Activated T-helper 2 cell treated with anti-CD3 and anti-CD28 coated beads, Interferon-gamma antibody, Interleukin-2, Interleukin-4, amounts not matched to agents 10 μg/mL and 5 μg/mL and 100 μg/mL, durations not matched to agents 14 hours and 24 hours and 36 hours (primary cell): ENCODE measurements around the gene HAO1. TPM values are rescaled to one million over a fixed set of nuclear protein-coding genes. Genes with fewer than 3 reads are reported as not detected.
"Not testable (repeated sequence)": the region's sequence is repeated elsewhere in the genome, so short reads cannot be mapped to it uniquely, and the experiment has no call there.

ENCODE experiments used
- DNase-seq: peaks from one replicate; pipeline ENCODE4 v3.0.0; 2021; ENCODE audit warnings: low spot score
- H3K27ac Mint-ChIP-seq: one replicate; pipeline ENCODE4 v1.8.0; 2021; ENCODE audit warnings: mixed read lengths
- H3K27me3 Mint-ChIP-seq: one replicate; pipeline ENCODE4 v1.8.0; 2021; ENCODE audit warnings: low read depth, mixed read lengths
- H3K36me3 Mint-ChIP-seq: one replicate; pipeline ENCODE4 v1.8.0; 2021; ENCODE audit warnings: low read depth, mixed read lengths
- H3K4me1 Mint-ChIP-seq: one replicate; pipeline ENCODE4 v1.8.0; 2021; ENCODE audit warnings: low read depth, mixed read lengths
- H3K4me3 Mint-ChIP-seq: one replicate; pipeline ENCODE4 v1.8.0; 2021; ENCODE audit warnings: low read depth, mild to moderate bottlenecking, moderate library complexity, mixed read lengths
- H3K9me3 Mint-ChIP-seq: one replicate; pipeline ENCODE4 v1.8.0; 2021; ENCODE audit warnings: mixed read lengths
- intact Hi-C: fragments of 100-400 bp; cut with micrococcal nuclease; formaldehyde crosslinking; loops from one replicate; pipeline ENCODE4 v1.15.1; 2023
- total RNA-seq: library from RNA; stranded (reverse); gene quantifications from 2 replicates; pipeline ENCODE4 v1.2.3, GENCODE V29; 2022

Gene HAO1
- total RNA-seq, 1 donor from 2014 or later, result not detected

DNA sequence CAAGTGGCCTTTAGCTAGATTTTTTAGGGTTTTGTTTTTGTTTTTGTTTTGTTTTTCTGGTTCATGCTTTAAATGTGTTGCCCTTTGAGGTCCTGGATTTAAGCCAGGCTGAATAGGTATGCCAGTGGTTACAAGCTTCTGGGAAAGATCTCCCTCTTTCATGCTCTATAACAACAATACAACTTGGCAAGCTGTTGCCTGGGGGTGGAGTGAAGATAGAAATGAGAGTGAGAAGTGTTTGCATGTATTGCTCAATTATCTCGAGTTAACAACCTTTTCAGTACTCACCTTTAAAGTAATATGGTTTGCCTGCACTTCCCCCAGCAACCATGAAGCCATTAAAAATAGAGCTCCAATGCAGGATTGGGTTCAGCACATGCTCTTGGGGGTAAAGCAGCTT lies 19.2 kb upstream of the HAO1 start:
- DNase-seq, result no peak
- Mint-ChIP-seq H3K4me1 (no peaks in the 10 kb centered on the region), H3K36me3 (no peaks in the 10 kb centered on the region), H3K27ac (no peak overlapping the region), H3K9me3 (no peaks in the 10 kb centered on the region), H3K4me3 (no peak overlapping the region), H3K27me3 (no peaks in the 10 kb centered on the region)
- intact Hi-C loops, result no loop called here

DNA sequence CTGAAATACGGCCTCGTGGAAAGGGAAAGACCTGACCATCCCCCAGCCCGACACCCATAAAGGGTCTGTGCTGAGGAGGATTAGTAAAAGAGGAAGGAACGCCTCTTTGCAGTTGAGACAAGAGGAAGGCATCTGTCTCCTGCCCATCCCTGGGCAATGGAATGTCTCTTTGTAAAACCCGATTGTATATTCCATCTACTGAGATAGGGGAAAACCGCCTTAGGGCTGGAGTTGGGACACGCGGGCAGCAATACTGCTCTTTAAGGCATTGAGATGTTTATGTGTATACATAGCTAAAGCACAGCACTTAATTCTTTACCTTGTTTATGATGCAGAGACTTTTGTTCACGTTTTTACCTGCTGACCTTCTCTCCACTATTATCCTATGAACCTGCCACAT lies 16.3 kb upstream of the HAO1 start:
- H3K4me3 Mint-ChIP-seq, H3K27ac Mint-ChIP-seq, H3K36me3 Mint-ChIP-seq, intact Hi-C loops, H3K4me1 Mint-ChIP-seq, H3K27me3 Mint-ChIP-seq, H3K9me3 Mint-ChIP-seq, DNase-seq: not testable (repeated sequence)

DNA sequence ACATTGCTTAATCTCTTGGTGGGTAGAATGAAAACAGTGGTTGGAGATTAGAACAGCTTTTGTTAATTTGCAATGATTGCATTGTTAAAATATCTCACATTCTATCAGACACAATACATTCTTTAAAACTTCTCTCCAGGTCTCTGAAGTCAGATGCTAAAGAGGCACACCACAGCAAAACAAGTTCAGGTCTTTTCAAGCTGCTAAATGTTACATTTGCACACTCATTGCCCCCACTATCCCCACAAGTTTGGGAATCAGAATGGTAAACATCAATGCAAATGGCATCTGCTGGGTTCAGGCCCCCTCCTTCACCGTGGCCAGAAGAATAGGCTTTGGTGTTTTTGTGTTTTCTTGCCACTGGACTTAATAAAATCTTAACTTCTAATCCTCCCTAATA lies 10.1 kb upstream of the HAO1 start:
- no peak overlapping the region for H3K4me3 Mint-ChIP-seq
- no peaks in the 10 kb centered on the region for H3K9me3 Mint-ChIP-seq
- no peaks in the 10 kb centered on the region for H3K36me3 Mint-ChIP-seq
- no peak for DNase-seq
- H3K27me3 Mint-ChIP-seq, result no peaks in the 10 kb centered on the region
- intact Hi-C loops, result no loop called here
- no peak overlapping the region for H3K27ac Mint-ChIP-seq
- H3K4me1 Mint-ChIP-seq, result no peaks in the 10 kb centered on the region

DNA sequence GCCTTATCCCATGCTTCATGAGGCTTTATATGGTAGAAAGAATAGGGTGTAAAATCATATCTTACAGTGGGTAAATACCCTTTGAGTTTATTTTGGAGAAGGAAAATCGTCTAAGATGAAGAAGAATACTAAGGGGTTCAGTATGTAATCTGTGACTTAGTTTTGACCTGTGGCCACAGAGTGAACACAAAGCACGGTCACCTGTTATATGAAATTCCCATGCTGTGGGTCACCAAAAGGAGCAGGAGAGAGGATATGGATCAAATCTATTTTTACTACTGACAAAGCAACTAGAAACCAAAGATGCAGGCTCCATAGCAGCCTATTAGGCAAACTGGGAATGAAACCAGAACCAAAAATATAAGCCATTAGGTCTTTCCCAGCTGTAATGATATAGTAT lies 3.6 kb upstream of the HAO1 start:
- H3K4me1 Mint-ChIP-seq, result no peaks in the 10 kb centered on the region
- H3K9me3 Mint-ChIP-seq, result no peaks in the 10 kb centered on the region
- peaks cover 4% of the 10 kb centered on the region for H3K27me3 Mint-ChIP-seq
- no peak for DNase-seq
- no peak overlapping the region for H3K4me3 Mint-ChIP-seq
- H3K36me3 Mint-ChIP-seq, result no peaks in the 10 kb centered on the region
- intact Hi-C loops, result no loop called here
- H3K27ac Mint-ChIP-seq, result no peak overlapping the region

DNA sequence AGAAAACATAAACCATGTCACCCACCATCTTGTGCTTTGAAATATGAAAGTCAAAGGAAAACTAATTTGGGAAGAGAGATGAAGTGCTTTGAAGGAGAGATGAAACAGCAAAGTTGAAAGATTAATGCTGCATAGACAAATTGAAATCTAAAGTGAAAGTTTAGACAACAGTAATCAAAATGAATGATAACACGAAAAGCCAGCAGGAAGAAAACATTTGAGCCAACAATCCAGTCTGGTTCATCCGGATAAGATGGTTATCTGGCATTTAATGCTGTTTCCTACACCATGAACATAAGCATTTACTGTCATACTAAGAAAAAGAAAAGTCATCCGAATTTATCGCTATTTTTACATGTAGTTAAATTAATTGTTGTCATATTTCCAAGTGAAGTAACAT lies 595 bp downstream of the HAO1 start:
- Mint-ChIP-seq H3K27me3 (peaks cover 4% of the 10 kb centered on the region), H3K4me1 (no peaks in the 10 kb centered on the region), H3K36me3 (no peaks in the 10 kb centered on the region), H3K9me3 (no peaks in the 10 kb centered on the region), H3K27ac (no peak overlapping the region), H3K4me3 (no peak overlapping the region)
- intact Hi-C loops, result no loop called here
- no peak for DNase-seq

DNA sequence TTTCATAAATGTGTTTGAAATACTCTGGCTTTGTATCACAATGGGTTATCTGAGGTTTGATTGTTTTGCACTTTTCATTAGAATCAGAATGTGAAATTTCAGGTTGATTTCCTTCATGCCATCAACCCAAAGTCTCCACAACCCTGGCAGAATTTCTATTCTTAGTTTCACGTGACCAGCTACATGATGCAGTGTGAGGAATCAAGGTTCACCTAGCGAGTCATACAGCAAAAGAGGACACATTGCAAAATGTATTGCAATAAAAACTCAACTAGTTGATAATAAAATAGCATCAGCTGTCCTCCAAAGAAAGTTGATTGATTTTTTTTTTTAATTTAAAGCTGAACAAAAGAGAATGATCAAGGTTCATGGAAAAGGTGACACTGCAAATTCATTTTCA lies 2.2 kb downstream of the HAO1 start:
- no peak overlapping the region for H3K27ac Mint-ChIP-seq
- DNase-seq, result no peak
- H3K4me3 Mint-ChIP-seq, result no peak overlapping the region
- H3K9me3 Mint-ChIP-seq, result no peaks in the 10 kb centered on the region
- intact Hi-C loops, result no loop called here
- H3K27me3 Mint-ChIP-seq, result peaks cover 6% of the 10 kb centered on the region
- no peaks in the 10 kb centered on the region for H3K4me1 Mint-ChIP-seq
- H3K36me3 Mint-ChIP-seq, result no peaks in the 10 kb centered on the region

DNA sequence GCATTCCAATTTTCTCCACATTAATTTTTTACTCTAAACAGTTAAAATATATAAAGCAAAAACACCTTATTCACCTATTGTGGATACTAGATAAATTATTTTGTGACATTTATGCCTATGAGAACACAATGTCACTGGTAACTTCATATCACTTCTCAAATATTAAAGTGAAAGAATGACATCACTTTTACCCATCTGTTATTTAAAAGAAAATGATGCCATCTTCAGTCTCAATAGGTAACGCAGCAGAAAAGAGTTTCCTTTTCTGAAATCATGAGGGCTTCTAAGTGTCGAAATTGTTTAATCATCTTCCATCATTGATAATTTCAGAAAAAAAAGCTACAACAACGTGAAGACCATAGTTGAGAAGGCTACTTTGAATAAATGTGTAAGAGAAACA lies 2.9 kb downstream of the HAO1 start:
- H3K4me1 Mint-ChIP-seq, result no peaks in the 10 kb centered on the region
- no peaks in the 10 kb centered on the region for H3K36me3 Mint-ChIP-seq
- peaks cover 6% of the 10 kb centered on the region for H3K27me3 Mint-ChIP-seq
- intact Hi-C loops, result no loop called here
- no peak overlapping the region for H3K4me3 Mint-ChIP-seq
- no peak for DNase-seq
- H3K9me3 Mint-ChIP-seq, result no peaks in the 10 kb centered on the region
- H3K27ac Mint-ChIP-seq, result no peak overlapping the region

DNA sequence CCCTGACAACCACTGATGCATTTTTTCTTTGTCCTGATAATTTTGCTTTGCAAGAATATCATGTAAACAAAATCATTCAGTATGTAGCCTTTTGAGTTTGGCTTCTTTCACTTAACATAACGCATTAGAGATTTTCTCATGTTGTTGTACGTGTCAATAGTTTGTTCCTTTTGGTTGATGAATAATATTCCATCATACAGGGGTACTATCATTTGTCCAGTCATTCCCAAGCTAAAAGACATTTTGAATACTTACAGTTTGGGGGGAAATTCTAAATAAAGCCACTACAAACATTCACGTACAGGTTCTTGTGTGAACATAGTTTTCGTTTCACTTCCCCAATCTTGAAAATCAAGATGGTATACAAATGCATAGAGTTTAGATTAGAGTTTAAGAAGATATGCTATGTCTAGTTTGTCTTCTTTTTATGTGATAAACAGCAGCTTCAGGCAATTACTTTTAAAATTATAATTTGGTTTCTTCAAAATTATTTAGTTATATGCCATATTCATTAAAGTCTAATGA lies 5.2 kb downstream of the HAO1 start:
- no peak overlapping the region for H3K27ac Mint-ChIP-seq
- intact Hi-C loops, result no loop called here
- H3K27me3 Mint-ChIP-seq, result peaks cover 8% of the 10 kb centered on the region
- H3K9me3 Mint-ChIP-seq, result no peaks in the 10 kb centered on the region
- no peak for DNase-seq
- no peaks in the 10 kb centered on the region for H3K4me1 Mint-ChIP-seq
- no peak overlapping the region for H3K4me3 Mint-ChIP-seq
- H3K36me3 Mint-ChIP-seq, result no peaks in the 10 kb centered on the region

DNA sequence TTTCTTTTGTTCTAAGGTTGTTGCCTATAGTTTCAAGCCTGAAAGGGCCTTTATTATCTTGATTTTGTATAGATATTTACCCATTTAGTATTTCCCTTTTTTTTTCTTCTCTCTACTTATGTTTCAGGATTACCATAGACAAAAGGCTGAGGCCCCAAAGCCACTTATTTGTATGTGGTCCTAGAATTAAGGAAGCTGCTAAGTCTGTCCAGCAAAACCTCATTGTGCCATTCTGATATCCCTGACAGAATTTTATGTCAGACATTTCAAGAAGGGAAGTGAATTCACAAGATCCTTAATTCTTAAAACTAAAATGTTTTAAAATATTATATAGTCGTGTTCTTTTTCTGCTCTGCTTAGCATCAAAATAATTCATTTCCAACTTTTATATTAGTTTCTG lies 6.9 kb downstream of the HAO1 start:
- Mint-ChIP-seq H3K36me3 (no peaks in the 10 kb centered on the region), H3K27me3 (peaks cover 4% of the 10 kb centered on the region), H3K27ac (no peak overlapping the region), H3K9me3 (no peaks in the 10 kb centered on the region), H3K4me1 (no peaks in the 10 kb centered on the region), H3K4me3 (no peak overlapping the region)
- intact Hi-C loops, result no loop called here
- DNase-seq, result no peak

DNA sequence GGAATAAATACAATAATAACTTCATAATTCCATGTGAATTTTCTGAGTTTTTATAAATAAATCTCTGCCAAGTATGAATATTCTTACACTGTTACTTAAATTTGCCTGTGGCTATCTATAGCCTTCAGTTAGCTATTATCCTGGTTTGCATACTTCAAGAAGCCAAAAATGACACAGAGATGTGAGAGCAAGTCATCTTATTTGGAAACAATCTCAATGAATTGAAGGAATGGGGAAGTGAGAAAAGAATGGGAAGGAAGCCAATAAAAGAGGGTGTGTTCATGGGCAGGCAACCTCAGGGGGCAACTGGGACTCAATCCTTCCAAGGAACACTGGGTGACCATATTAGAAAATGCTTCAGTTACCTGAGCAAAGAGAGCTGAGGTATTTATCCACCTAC lies 9.9 kb downstream of the HAO1 start:
- intact Hi-C loops, result no loop called here
- Mint-ChIP-seq H3K36me3 (no peaks in the 10 kb centered on the region), H3K27ac (no peak overlapping the region), H3K4me3 (no peak overlapping the region), H3K9me3 (no peaks in the 10 kb centered on the region), H3K4me1 (no peaks in the 10 kb centered on the region), H3K27me3 (peaks cover 4% of the 10 kb centered on the region)
- no peak for DNase-seq

DNA sequence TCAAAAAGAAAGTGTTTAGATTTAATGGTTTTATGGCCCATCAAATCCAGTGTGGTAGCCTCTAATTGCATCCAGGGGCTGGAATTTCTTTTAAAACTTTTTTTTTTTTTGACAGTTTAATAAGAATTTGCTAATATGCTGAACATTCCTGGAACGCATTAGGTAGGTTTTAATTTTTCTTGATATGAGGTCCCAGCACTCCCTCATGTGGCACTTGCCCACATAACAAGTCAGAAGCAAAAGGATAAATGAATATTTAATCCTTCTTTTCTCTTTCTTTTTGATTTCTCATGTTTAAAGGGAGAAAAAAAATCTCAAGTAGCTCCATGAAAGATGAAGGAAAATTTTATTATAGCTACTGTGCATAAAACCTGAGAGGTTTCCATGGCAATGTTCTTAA lies 13.5 kb downstream of the HAO1 start:
- H3K9me3 Mint-ChIP-seq, result no peaks in the 10 kb centered on the region
- H3K27me3 Mint-ChIP-seq, result peaks cover 2% of the 10 kb centered on the region
- intact Hi-C loops, result no loop called here
- no peak for DNase-seq
- H3K36me3 Mint-ChIP-seq, result no peaks in the 10 kb centered on the region
- H3K4me1 Mint-ChIP-seq, result no peaks in the 10 kb centered on the region
- no peak overlapping the region for H3K4me3 Mint-ChIP-seq
- H3K27ac Mint-ChIP-seq, result no peak overlapping the region

DNA sequence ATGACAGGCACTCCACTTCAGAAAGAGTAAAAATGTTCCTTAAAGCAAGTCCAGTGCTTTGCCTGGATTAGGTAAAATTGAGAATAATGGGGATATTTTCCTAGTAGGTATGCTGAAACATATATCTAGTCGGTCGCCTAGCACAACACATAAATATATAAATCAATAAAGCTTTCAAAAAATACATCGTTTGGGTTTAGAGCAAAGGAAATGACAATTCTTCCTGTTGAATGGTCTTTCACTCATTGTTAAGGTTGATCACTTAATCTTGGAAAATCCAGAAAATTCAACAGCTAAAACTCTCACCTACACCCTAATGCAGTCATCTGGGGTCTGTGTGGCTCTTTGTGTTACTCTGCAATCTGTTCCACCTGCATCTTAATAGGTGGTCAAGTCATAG lies 13.9 kb downstream of the HAO1 start:
- Mint-ChIP-seq H3K27ac (no peak overlapping the region), H3K27me3 (peaks cover 2% of the 10 kb centered on the region), H3K36me3 (no peaks in the 10 kb centered on the region), H3K4me3 (no peak overlapping the region), H3K9me3 (no peaks in the 10 kb centered on the region), H3K4me1 (no peaks in the 10 kb centered on the region)
- no peak for DNase-seq
- intact Hi-C loops, result no loop called here

DNA sequence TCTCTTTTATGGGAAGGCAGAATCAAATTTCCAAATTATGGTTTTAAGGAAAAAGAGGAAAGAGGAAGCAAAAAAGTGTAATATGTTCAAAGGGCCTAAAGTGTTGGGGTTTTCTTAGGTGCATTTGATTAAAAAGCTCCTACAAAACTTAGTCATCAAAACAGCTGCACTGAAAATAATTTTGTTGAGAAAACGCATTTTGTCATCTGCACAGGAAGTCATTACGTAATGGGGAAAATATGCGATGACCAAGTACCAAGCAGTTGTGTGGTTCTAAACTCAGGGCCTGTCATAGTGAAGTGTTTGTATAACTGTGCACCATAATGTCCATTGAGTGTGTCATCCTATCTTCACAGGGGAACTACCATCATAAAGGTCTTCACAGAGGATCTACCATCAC lies 15.6 kb downstream of the HAO1 start:
- intact Hi-C loops, result no loop called here
- Mint-ChIP-seq H3K4me1 (no peaks in the 10 kb centered on the region), H3K36me3 (no peaks in the 10 kb centered on the region), H3K4me3 (no peak overlapping the region), H3K27ac (no peak overlapping the region), H3K9me3 (no peaks in the 10 kb centered on the region), H3K27me3 (no peaks in the 10 kb centered on the region)
- no peak for DNase-seq

DNA sequence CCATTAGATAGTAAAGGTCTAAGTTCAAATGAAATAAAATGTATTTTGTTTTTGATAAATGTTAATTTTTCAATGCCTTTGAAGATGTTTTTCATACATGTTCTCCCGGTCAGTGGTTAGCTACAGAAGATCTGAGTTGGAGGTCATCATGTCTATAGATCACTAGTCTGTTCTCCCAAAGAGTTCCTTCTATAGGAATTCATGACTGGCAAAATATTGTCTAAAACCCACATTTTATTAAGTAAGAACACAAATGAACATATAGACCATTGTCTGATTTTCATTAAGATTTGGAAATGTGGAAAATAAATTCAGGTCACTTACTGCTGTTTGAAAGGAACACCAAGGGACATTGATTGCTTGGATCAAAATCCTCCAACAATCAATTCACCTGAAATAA lies 23.6 kb downstream of the HAO1 start:
- intact Hi-C loops, result no loop called here
- no peak overlapping the region for H3K27ac Mint-ChIP-seq
- no peaks in the 10 kb centered on the region for H3K36me3 Mint-ChIP-seq
- no peaks in the 10 kb centered on the region for H3K9me3 Mint-ChIP-seq
- H3K4me3 Mint-ChIP-seq, result no peak overlapping the region
- H3K27me3 Mint-ChIP-seq, result no peaks in the 10 kb centered on the region
- no peak for DNase-seq
- H3K4me1 Mint-ChIP-seq, result no peaks in the 10 kb centered on the region
